Stimulated activated CD8-positive, alpha-beta memory T cell treated with anti-CD3 and anti-CD28 coated beads, Interleukin-2, amount 100 ng/mL, for 48 hours (primary cell): ENCODE data around the gene CTDSP2.
A peak's percentile ranks its signal among the peaks of the same experiment; 100 is the strongest.
"Not testable (repeated sequence)": the region's sequence is repeated elsewhere in the genome, so short reads cannot be mapped to it uniquely, and the experiment has no call there.

ENCODE experiments used
- DNase-seq, 2 donors: peaks; one replicate each; pipeline ENCODE4 v3.0.0-alpha.2; 2020; ENCODE audit warnings: low read depth in 2 of 2

Gene CTDSP2

DNA sequence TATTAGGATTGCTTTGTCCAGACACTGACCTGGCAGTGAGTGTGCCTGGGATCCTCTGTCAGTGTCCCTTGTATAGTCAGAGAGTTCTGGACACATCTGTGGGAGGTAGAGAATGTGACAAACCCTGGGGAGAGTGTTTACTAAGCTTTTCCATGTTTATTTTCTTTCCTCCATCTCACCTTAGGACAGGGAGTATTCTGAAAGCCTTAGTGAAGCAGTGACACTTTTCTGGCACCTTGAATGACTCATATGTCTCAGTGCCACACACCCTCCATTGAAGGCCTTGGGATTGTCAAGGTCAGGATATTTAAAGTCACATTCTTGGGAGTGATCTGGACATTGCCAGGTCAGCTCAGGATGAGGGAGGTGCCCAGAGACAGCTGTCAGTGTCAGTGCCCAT is 34.9 kb upstream of the CTDSP2 start:
- no peak for DNase-seq

DNA sequence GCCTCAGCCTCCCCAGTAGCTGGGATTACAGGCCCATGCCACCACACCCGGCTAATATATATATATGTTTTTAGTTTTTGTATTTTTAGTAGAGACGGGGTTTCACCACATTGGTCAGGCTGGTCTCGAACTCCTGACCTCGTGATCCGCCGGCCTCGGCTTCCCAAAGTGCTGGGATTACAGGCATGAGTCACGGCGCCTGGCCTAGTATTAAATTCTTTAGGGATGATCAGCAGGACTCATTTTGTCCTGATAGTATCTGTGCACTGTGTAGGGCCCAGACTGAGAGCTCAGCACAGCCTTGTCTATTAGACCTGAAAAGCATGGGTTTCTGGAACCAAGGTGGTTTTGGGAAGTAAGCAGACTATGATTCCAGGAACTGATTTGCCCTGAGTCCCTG is 34.5 kb upstream of the CTDSP2 start:
- DNase-seq = not testable (repeated sequence)

DNA sequence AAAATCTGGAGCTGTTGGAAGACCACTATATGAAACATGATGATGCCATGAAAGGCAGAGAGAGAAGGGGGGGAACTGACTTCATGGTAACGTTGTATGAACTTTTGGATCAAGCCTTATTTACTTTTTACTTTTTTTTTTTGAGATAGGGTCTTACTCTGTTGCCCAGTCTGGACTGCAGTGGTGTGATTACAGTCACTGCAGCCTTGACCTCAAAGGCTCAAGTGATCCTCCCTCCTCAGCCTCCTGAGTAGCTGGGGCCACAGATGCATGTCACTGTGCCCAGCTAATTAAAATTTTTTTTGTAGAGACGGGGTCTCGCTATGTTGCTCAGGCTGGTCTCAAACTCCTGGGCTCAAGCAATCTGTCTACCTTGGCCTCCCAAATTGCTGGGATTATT is 31.3 kb upstream of the CTDSP2 start:
- DNase-seq = no peak

- DNase-seq = no peak
Measured at GRCh38 chr12:57875753-57876547, 29.4 kb upstream of the CTDSP2 start.

DNA sequence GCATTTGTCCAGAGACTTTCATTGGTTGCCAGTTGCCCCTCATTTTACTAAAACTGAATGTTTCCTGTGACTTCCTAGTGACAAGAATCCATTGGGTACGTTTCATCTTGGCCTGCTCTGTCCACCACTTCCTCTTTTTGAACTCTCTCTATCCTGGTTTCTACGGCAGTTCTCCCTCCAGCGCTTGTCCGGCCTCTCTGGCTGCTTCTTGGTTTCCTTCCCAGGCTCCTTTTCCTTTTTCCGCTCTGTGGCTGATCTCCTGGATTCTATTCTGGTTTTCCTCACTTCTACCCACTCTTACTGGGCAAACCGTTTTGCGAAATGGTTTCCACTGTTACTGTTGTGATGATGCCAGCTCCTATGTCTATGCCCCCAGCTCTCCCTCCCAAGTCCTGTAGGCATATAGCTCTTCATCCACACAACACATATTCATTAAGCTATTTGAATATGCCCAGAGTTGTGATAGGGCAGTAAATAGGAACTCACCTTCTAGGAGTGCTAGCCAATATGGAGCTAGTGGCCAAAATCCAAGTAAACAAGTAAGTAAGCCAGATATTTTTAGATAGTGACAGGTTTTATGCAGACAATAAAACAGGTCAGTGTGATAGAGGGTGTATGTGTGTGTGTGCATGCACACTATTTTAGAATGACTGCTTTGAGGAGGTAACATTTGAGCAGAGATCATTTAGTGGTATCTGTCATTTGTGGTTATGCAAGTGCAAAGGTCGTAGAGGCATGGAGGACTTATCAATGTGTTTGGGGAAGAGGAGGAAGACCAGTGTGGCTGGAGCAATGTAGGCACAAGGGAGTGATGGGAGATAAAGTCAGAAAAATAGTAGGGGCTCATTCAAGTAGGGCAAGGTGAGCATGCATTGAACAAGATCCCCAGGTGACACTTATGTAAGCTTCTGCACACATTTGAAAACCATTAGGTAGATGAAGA is 27.9 kb upstream of the CTDSP2 start:
- DNase-seq = no peak

DNA sequence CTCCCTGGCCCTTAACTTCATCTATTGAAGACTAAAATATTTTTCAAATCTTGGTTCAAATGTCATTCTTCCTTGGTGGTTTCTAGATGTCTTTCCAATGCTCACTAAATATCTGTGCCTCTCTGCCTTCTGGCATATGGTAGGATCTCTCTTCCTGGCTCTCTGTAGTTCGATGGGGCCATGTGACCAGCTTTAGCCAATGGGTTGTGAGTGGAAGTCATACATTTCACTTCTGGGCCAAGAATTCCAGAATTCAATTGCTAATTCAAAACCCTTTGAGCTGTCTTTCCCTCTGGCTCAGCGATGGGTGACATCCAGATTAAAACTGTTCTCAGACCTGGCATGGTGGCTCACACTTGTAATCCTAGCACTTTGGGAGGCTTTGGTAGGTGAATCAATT is 25.8 kb upstream of the CTDSP2 start:
- DNase-seq = no peak

DNA sequence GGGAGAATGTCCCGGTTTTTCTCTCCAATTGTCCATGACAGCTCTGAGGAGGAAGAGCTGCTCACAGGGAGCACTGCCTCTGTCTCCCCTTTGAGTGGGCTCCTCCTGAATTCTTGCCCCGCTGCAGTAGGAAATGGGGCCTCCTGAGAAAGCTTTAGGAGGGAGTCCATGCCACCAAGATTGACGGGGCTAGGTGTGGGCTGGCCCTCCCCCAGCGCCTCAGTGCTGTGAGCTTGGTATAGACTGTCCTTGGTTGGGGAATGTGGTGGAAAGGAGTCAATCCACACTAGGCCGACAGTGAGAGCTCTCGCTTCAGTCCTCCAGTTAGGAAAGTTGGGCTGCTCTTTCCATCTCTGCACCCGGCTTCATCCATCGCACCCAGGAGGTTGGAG is 23.4 kb upstream of the CTDSP2 start:
- no peak for DNase-seq

GRCh38 chr12:57869298-57869926 is 22.9 kb upstream of the CTDSP2 start:
- DNase-seq = no peak

- DNase-seq = no peak
Measured at GRCh38 chr12:57868851-57869268, 22.3 kb upstream of the CTDSP2 start.

GRCh38 chr12:57868221-57868620 is 21.7 kb upstream of the CTDSP2 start:
- DNase-seq = no peak

GRCh38 chr12:57866308-57867019 is 19.9 kb upstream of the CTDSP2 start:
- DNase-seq = no peak

DNA sequence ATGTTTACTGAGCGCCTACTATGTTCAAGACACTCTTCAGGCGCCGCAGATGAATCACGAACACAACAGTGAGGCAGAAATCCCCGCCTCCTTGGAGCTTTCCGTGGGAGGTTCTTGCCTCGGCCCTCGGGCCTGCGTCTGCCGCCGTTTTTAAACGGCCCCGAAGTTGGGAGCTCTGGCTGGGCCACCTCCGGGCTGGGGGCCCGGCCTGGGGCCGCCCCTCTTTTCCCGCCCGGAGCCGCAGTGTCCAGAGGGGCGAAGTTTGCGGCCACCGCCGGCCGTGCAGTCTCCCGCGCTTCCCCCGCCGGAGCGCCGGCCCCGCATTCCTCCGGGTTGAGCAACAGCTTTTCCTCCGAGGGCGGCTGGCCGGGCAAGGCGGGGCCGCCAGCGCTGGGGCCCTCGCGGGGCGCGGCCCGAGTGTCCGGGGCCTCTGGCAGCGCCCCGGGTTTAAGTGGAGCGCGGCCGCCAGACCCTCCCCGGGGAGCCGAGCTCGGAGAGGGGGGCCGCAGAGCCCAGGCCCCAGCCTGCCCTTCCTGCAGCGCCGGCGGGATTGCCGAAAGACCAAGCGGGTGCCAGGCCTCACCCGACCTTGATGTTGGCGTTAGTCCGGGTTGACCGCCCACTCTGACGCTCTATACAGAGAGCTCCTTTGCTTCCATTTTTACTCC is 18.7 kb upstream of the CTDSP2 start:
- peak; percentile 43 to 58 for DNase-seq

DNA sequence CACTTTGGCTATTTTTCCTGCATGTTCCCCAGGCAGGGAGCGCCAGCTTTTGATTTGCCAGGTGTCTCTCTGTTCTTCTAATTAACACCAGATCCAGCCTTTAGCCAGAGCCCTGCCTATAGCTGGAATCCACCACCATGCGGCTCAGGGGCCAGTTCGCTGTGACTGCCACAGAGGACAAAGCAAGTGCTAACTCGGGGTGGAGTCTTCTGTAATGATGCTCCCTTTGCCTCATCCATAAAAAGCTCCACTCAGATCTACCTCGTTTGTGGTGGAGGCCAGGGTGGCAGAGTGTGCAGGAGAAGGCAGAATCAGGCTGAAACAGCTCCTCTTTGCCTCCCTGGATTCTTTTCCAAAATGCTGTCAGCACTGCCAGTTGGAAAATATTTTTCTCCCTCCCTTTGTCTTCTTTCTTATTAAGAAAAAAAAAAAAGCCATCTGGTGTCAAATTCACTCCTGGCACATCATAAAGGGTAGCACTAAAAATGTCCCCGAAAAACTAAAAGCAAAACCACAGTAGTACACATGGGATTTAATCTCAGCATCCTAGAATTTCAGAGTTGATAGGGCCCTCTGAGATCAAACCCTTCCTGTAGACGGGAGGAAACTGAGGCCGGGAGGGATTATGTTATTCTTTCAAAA is 18.0 kb upstream of the CTDSP2 start:
- no peak for DNase-seq

DNA sequence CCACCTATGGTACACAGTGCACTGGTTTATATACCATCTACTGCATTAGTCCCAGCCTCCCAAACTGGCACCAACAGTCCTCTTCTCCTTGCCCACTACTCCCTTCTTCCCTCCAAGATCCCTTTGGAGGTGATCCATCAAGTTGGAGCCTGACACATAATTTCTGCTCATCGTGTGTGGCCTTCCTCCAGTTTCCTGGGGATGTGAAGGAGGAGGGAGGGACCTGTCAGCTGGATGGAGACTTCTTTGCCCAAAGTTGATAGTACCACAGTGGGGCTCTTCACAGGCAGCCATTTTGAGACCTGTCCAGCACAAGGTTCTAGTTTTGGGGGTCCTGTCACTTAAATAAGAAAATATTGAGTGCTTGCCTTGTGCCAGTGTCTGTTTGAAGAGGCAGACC is 17.1 kb upstream of the CTDSP2 start:
- DNase-seq = no peak

GRCh38 chr12:57861967-57862366 is 15.4 kb upstream of the CTDSP2 start:
- no peak for DNase-seq

DNA sequence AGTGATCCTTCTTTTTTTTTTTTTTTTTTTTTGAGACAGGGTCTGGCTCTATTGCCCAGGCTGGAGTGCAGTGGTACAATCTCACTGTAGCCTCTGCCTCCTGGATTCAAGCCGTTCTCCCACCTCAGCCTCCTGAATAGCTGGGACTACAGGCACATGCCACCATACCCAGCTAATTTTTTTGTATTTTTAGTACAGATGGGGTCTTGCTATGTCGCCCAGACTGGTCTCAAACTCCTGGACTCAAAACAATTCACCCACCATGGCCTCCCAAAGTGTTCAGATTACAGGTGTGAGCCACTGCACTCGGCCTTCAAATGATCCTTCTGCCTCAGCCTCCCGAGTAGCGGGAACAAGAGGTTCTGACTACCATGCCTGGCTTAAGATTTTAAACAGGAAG is 14.4 kb upstream of the CTDSP2 start:
- DNase-seq = not testable (repeated sequence)

- DNase-seq = no peak
Measured at GRCh38 chr12:57859121-57859520, 12.6 kb upstream of the CTDSP2 start.

- not testable (repeated sequence) for DNase-seq
Measured at GRCh38 chr12:57858123-57858522, 11.6 kb upstream of the CTDSP2 start.

DNA sequence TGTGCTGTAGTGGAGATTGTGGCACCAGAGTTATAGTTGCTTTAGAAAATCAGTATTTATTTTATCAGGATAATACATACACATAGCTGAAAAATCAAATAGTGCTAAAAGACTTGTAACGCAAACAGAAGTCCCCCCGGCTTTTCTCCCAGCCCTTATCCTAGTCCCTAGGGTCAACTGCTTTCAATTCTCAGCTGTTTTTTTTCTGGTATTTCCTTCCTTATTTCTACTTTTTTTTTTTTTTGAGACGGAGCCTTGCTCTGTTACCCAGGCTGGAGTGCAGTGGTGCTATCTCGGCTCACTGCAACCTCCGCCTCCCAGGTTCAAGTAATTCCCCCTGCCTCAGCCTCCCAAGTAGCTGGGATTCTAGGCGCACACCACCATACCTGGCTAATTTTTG is 8.4 kb upstream of the CTDSP2 start:
- no peak for DNase-seq

- no peak for DNase-seq
Measured at GRCh38 chr12:57853864-57854556, 7.5 kb upstream of the CTDSP2 start.
